HCT116 (cell line): ENCODE results near the gene SPESP1. TPM values are rescaled to one million over a fixed set of nuclear protein-coding genes. Genes with fewer than 3 reads are reported as not detected.

Experiments
- ATAC-seq: fragments of 200-7000 bp; cut with Tn5 transposase; 2 replicates; pipeline ENCODE4 v1.9.1; 2020; ENCODE audit warnings: mild to moderate bottlenecking, moderate library complexity
- BruUV-seq: library from RNA; stranded (reverse); fragments of 400-500 nt; replicated peaks from 2 replicates; lab custom pipeline; 2021; lab: Mats Ljungman, UMichigan
- CTCF ChIA-PET: fragments of 300-600 bp; sonication (Branson Sonifier 250); formaldehyde crosslinking; loops from one replicate; lab custom pipeline; 2021; ENCODE audit warnings: antibody characterized with exemption; lab: Charles Lee
- POLR2A ChIA-PET: fragments of 300-600, 350-600 bp; sonication (Branson Sonifier 250); formaldehyde crosslinking; loops from one replicate; lab custom pipeline; 2021; ENCODE audit warnings: antibody characterized with exemption; lab: Charles Lee
- RAD21 ChIA-PET, 2 experiments: fragments of 300-600 bp; sonication (Branson Sonifier 250); formaldehyde crosslinking; loops; one replicate each; lab custom pipeline; 2023; ENCODE audit warnings: low total read pairs in 2 of 2; ENCODE audit not compliant: uncharacterized antibody in 2 of 2, unreplicated experiment in 2 of 2, low non-redundant PET in 1 of 2; lab: Charles Lee
- DNase-seq: peaks from one replicate; pipeline ENCODE4 v3.0.0-alpha.2; 2010; ENCODE audit warnings: low read depth, low spot score
- H2AFZ ChIP-seq: fragments of 200-600 bp; shearing (Covaris generic), sonication (generic); 2 replicates; pipeline ENCODE4 v1.6.1; 2017; ENCODE audit warnings: low read depth, mixed run types, mixed read lengths, antibody characterized with exemption, low read length; ENCODE audit not compliant: poor library complexity, severe bottlenecking
- H3K27ac ChIP-seq: 2 replicates; pipeline ENCODE4 v1.5.1; 2012; ENCODE audit warnings: low read depth, low read length
- H3K27me3 ChIP-seq: fragments of 200-600 bp; sonication (generic); 2 replicates; pipeline ENCODE4 v1.6.1; 2016; ENCODE audit warnings: mixed run types, low read length, mixed read lengths; ENCODE audit not compliant: insufficient read depth
- H3K36me3 ChIP-seq, 2 experiments: fragments of 200-500 bp in 1 of 2; fragments of 200-600 bp in 1 of 2; sonication (Bioruptor generic) in 1 of 2; sonication (generic) in 1 of 2; 2 replicates each; pipeline versions ENCODE4 v1.5.1 to v1.6.1; 2014 to 2016; ENCODE audit warnings: low read length in 2 of 2, inconsistent platforms in 1 of 2, mixed read lengths in 1 of 2, mixed run types in 1 of 2; ENCODE audit not compliant: insufficient read depth in 2 of 2, control insufficient read depth in 1 of 2
- H3K4me1 ChIP-seq, 2 experiments: fragments of 200-600 bp in 1 of 2; sonication (generic) in 1 of 2; 2 replicates each; pipeline versions ENCODE4 v1.5.1 to v1.6.1; 2012 to 2017; ENCODE audit warnings: low read length in 2 of 2, inconsistent platforms in 1 of 2, mild to moderate bottlenecking in 1 of 2, mixed read lengths in 1 of 2, mixed run types in 1 of 2, moderate library complexity in 1 of 2; ENCODE audit not compliant: insufficient read depth in 2 of 2, control insufficient read depth in 1 of 2
- H3K4me2 ChIP-seq: fragments of 200-600 bp; sonication (generic); 2 replicates; pipeline ENCODE4 v1.6.1; 2017; ENCODE audit warnings: mixed run types, low read length, mixed read lengths
- H3K4me3 ChIP-seq, 2 experiments: fragments of 200-600 bp in 1 of 2; sonication (generic) in 1 of 2; replicated peaks in 1 of 2; 2 replicates each; pipeline ENCODE4 v1.5.1; 2011 to 2016; ENCODE audit warnings: low read length in 2 of 2, control low read depth in 1 of 2, low read depth in 1 of 2, mild to moderate bottlenecking in 1 of 2, mixed read lengths in 1 of 2, mixed run types in 1 of 2
- H3K79me2 ChIP-seq: fragments of 200-600 bp; sonication (generic); 2 replicates; pipeline ENCODE4 v1.6.1; 2017; ENCODE audit warnings: mild to moderate bottlenecking, mixed run types, low read length, moderate library complexity, mixed read lengths; ENCODE audit not compliant: insufficient read depth
- H3K9ac ChIP-seq: fragments of 200-600 bp; sonication (generic); 2 replicates; pipeline ENCODE4 v1.6.1; 2016; ENCODE audit warnings: low read length, mixed read lengths
- H3K9me2 ChIP-seq: fragments of 200-600 bp; sonication (generic), shearing (Covaris generic); 2 replicates; pipeline ENCODE4 v1.6.1; 2017; ENCODE audit warnings: mixed run types, mild to moderate bottlenecking, moderate library complexity; ENCODE audit not compliant: insufficient read depth
- H3K9me3 ChIP-seq, 2 experiments: fragments of 200-500 bp in 1 of 2; fragments of 200-600 bp in 1 of 2; sonication (Bioruptor generic) in 1 of 2; sonication (generic) in 1 of 2; 2 replicates each; pipeline ENCODE4 v1.6.1; 2014 to 2017; ENCODE audit warnings: low read length in 2 of 2, mixed read lengths in 2 of 2, inconsistent platforms in 1 of 2, low read depth in 1 of 2, mild to moderate bottlenecking in 1 of 2, mixed run types in 1 of 2, moderate library complexity in 1 of 2; ENCODE audit not compliant: control insufficient read depth in 1 of 2, insufficient read depth in 1 of 2
- H4K20me1 ChIP-seq: fragments of 200-600 bp; sonication (generic), shearing (Covaris generic); 2 replicates; pipeline ENCODE4 v1.6.1; 2017; ENCODE audit warnings: mixed run types, mild to moderate bottlenecking, moderate library complexity; ENCODE audit not compliant: insufficient read depth
- CBX3 ChIP-seq: IDR thresholded peaks from 2 replicates; pipeline ENCODE4 v1.6.1; 2012; ENCODE audit warnings: low read depth
- CEBPB ChIP-seq: IDR thresholded peaks from 2 replicates; pipeline ENCODE4 v1.6.1; 2012; ENCODE audit warnings: low read depth
- CTCF ChIP-seq, 3 experiments: fragments of 200-600 bp in 1 of 3; sonication (generic) in 1 of 3; IDR thresholded peaks in 2 of 3; conservative IDR thresholded peaks in 1 of 3; 2 replicates each; pipeline ENCODE4 v1.5.1; 2012 to 2017; ENCODE audit warnings: low read depth in 2 of 3, low read length in 2 of 3, antibody characterized with exemption in 1 of 3, borderline replicate concordance in 1 of 3, control low read depth in 1 of 3, mild to moderate bottlenecking in 1 of 3, mixed read lengths in 1 of 3, mixed run types in 1 of 3, moderate library complexity in 1 of 3; ENCODE audit not compliant: insufficient read depth in 1 of 3
- ELF1 ChIP-seq: IDR thresholded peaks from 2 replicates; pipeline ENCODE4 v1.6.1; 2012; ENCODE audit warnings: low read depth, borderline replicate concordance
- EZH2 ChIP-seq: fragments of 200-600 bp; sonication (generic); IDR thresholded peaks from 2 replicates; pipeline ENCODE4 v1.6.1; 2017; ENCODE audit warnings: antibody characterized with exemption, mixed run types
- EZH2phosphoT487 ChIP-seq: fragments of 200-600 bp; IDR thresholded peaks from 2 replicates; pipeline ENCODE4 v1.6.1; 2018; ENCODE audit warnings: antibody characterized with exemption, borderline replicate concordance
- FOSL1 ChIP-seq: IDR thresholded peaks from 2 replicates; pipeline ENCODE4 v1.6.1; 2012; ENCODE audit warnings: low read depth
- JUND ChIP-seq: IDR thresholded peaks from 2 replicates; pipeline ENCODE4 v1.6.1; 2012
- MAX ChIP-seq: IDR thresholded peaks from 2 replicates; pipeline ENCODE4 v1.6.1; 2012
- POLR2AphosphoS5 ChIP-seq: IDR thresholded peaks from 2 replicates; pipeline ENCODE4 v1.6.1; 2011; ENCODE audit warnings: mild to moderate bottlenecking, low read depth, low read length, moderate library complexity
- REST ChIP-seq: IDR thresholded peaks from 2 replicates; pipeline ENCODE4 v1.6.1; 2012; ENCODE audit warnings: low read depth
- SIN3A ChIP-seq: IDR thresholded peaks from 2 replicates; pipeline ENCODE4 v1.6.1; 2012; ENCODE audit warnings: low read depth
- SP1 ChIP-seq: IDR thresholded peaks from 2 replicates; pipeline ENCODE4 v1.6.1; 2012; ENCODE audit warnings: low read depth
- SRF ChIP-seq: IDR thresholded peaks from 2 replicates; pipeline ENCODE4 v1.6.1; 2012; ENCODE audit warnings: low read depth
- TCF7L2 ChIP-seq: IDR thresholded peaks from 2 replicates; pipeline ENCODE4 v1.7.0; 2011; ENCODE audit warnings: borderline replicate concordance, inconsistent platforms; ENCODE audit not compliant: insufficient read depth, insufficient read length; ENCODE audit errors: extremely low read depth
- ZBTB33 ChIP-seq: IDR thresholded peaks from 2 replicates; pipeline ENCODE4 v1.6.1; 2011; ENCODE audit warnings: mild to moderate bottlenecking, low read length, moderate library complexity; ENCODE audit not compliant: insufficient replicate concordance; ENCODE audit errors: extremely low read depth
- ZFX ChIP-seq: fragments of 450-650 bp; IDR thresholded peaks from 2 replicates; pipeline ENCODE4 v1.6.1; 2017
- ZNF274 ChIP-seq: fragments of 200-500 bp; sonication (Bioruptor generic); IDR thresholded peaks from 2 replicates; pipeline ENCODE4 v1.6.1; 2014; ENCODE audit warnings: mild to moderate bottlenecking, low read depth, low read length, inconsistent platforms
- intact Hi-C: fragments of 100-400 bp; cut with micrococcal nuclease; formaldehyde crosslinking; loops from 2 replicates; pipeline ENCODE4 v1.10.0; 2022
- total RNA-seq: library from RNA; stranded (reverse); gene quantifications from one replicate; pipeline ENCODE4 v1.2.1, GENCODE V29; 2021; ENCODE audit not compliant: unreplicated experiment
- TF ChIP-seq, protein P1 (sequence below): IDR thresholded peaks from 2 replicates; pipeline ENCODE4 v1.6.1; 2012

SPESP1 gene
- total RNA-seq, 1 experiment from 2014 or later = not detected

DNA sequence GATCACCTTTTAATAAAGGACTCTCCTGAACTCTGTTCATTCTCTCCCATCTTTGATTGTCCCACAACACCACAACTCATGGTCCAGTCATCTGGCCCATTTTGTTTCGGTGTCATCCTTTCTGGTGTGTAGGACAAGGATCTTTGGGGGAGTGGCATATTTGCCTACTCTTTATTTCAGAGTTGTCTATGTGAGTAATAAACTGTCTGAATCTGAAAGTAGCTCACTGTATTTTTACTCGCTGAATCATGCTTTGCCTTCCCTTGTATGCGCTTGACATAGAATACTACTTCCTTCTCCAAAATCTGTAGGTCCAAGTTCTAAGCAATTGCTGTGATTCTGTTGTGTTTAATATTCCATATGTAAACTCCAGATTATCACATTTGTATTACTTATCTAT is 54.3 kb downstream of the SPESP1 start:
- no peaks in the 10 kb centered on the region for H3K9me3 ChIP-seq
- DNase-seq = no peak
- ChIA-PET POLR2A (no interaction called here), RAD21 (no interaction called here), CTCF (no interaction called here)
- no peak for TF ChIP-seq ZNF274
- no peak for TF ChIP-seq FOSL1
- TF ChIP-seq, protein P1, sequence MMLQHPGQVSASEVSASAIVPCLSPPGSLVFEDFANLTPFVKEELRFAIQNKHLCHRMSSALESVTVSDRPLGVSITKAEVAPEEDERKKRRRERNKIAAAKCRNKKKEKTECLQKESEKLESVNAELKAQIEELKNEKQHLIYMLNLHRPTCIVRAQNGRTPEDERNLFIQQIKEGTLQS = no peak
- no peak for TF ChIP-seq ZBTB33
- no peak for TF ChIP-seq ELF1
- TF ChIP-seq POLR2AphosphoS5 = no peak
- TF ChIP-seq EZH2 = no peak
- TF ChIP-seq CBX3 = no peak
- TF ChIP-seq CEBPB = no peak
- no peak for TF ChIP-seq REST
- no peak for TF ChIP-seq SIN3A
- no peak for TF ChIP-seq JUND
- no peak for TF ChIP-seq EZH2phosphoT487
- TF ChIP-seq ZFX = no peak
- TF ChIP-seq SRF = no peak
- TF ChIP-seq CTCF (IDR thresholded peaks at IDR 0.05 in 2 of 3, conservative IDR thresholded peaks at IDR 0.05 in 1 of 3; ENCODE audit: borderline replicate concordance in 1 of 3, insufficient read depth in 1 of 3, low read depth in 2 of 3, low read length in 2 of 3) = no peak
- no peak for TF ChIP-seq TCF7L2
- TF ChIP-seq SP1 = no peak
- TF ChIP-seq MAX = no peak
- BruUV-seq = no TSS peak
- no peaks in the 10 kb centered on the region for H3K27me3 ChIP-seq
- ATAC-seq = no peak
- no peak overlapping the region for H2AFZ ChIP-seq
- no peaks in the 10 kb centered on the region for H3K9me2 ChIP-seq
- no peaks in the 10 kb centered on the region for H3K36me3 ChIP-seq
- H3K4me2 ChIP-seq = no peak overlapping the region
- no peak overlapping the region for H3K27ac ChIP-seq
- intact Hi-C loops = no loop called here
- H3K4me1 ChIP-seq = no peaks in the 10 kb centered on the region
- no peak overlapping the region for H3K4me3 ChIP-seq
- no peaks in the 10 kb centered on the region for H4K20me1 ChIP-seq
- H3K79me2 ChIP-seq = no peaks in the 10 kb centered on the region
- H3K9ac ChIP-seq = no peak overlapping the region
